GM21447 (cell line): ENCODE measurements around the gene MYO9B.
"Not testable (repeated sequence)": the region's sequence is repeated elsewhere in the genome, so short reads cannot be mapped to it uniquely, and the experiment has no call there.

ENCODE experiments used
- ATAC-seq: cut with Tn5 transposase; IDR thresholded peaks from one replicate; pipeline ENCODE4 v1.9.1; 2021; ENCODE audit not compliant: unreplicated experiment

Gene MYO9B

GRCh38 chr19:17113127-17113785, 37.7 kb downstream of the MYO9B start:
- ATAC-seq, result no peak

GRCh38 chr19:17114414-17114831, 38.8 kb downstream of the MYO9B start:
- ATAC-seq, result no peak

- ATAC-seq, result no peak
Observed at GRCh38 chr19:17116996-17117702, 41.6 kb downstream of the MYO9B start.

- no peak for ATAC-seq
Observed at GRCh38 chr19:17118957-17119356, 43.4 kb downstream of the MYO9B start.

- no peak for ATAC-seq
Observed at GRCh38 chr19:17121736-17122293, 46.2 kb downstream of the MYO9B start.

- ATAC-seq, result no peak
Observed at GRCh38 chr19:17123041-17123440, 47.5 kb downstream of the MYO9B start.

- no peak for ATAC-seq
Observed at GRCh38 chr19:17124025-17124424, 48.4 kb downstream of the MYO9B start.

- ATAC-seq, result peak; percentile 68
Observed at GRCh38 chr19:17125062-17125727, 49.6 kb downstream of the MYO9B start.

GRCh38 chr19:17125728-17126677, 50.4 kb downstream of the MYO9B start:
- peak; percentile 59 for ATAC-seq

- ATAC-seq, result no peak
Observed at GRCh38 chr19:17127671-17128070, 52.1 kb downstream of the MYO9B start.

- ATAC-seq, result no peak
Observed at GRCh38 chr19:17128403-17128802, 52.8 kb downstream of the MYO9B start.

- no peak for ATAC-seq
Observed at GRCh38 chr19:17128820-17129219, 53.2 kb downstream of the MYO9B start.

- ATAC-seq, result no peak
Observed at GRCh38 chr19:17129377-17129776, 53.8 kb downstream of the MYO9B start.

- peak; percentile 69 for ATAC-seq
Observed at GRCh38 chr19:17135001-17135853, 59.6 kb downstream of the MYO9B start.

- ATAC-seq, result no peak
Observed at GRCh38 chr19:17136021-17136420, 60.4 kb downstream of the MYO9B start.

- ATAC-seq, result no peak
Observed at GRCh38 chr19:17136617-17137016, 61.0 kb downstream of the MYO9B start.

- ATAC-seq, result no peak
Observed at GRCh38 chr19:17137417-17137816, 61.8 kb downstream of the MYO9B start.

GRCh38 chr19:17138052-17138846, 62.7 kb downstream of the MYO9B start:
- not testable (repeated sequence) for ATAC-seq
